Measurements from ENCODE around the gene ARHGEF12. TPM values are rescaled to one million over a fixed set of nuclear protein-coding genes. Genes with fewer than 3 reads are reported as not detected.

Gene ARHGEF12
- total and polyA plus RNA-seq, 2 experiments from 2014 or later: 9.0 to 38.9 TPM

- Mint-ChIP-seq H3K27ac (no peak overlapping the region), H3K9me3 (no peaks in the 10 kb centered on the region), H3K27me3 (ENCODE audit: insufficient read depth, low read depth, poor library complexity) (peaks cover 4% of the 10 kb centered on the region), H3K4me1 (peaks cover 1% of the 10 kb centered on the region; the same call in 2 of the 3 replicates), H3K36me3 (ENCODE audit: low read depth) (peaks cover 43% of the 10 kb centered on the region), H3K4me3 (no peak overlapping the region)
- Histone ChIP-seq H3K9me2 (ENCODE audit: insufficient read depth) (no peaks in the 10 kb centered on the region), H2AFZ (no peak overlapping the region), H3K4me1 (ENCODE audit: insufficient read depth) (no peaks in the 10 kb centered on the region), H3K27me3 (ENCODE audit: insufficient read depth) (no peaks in the 10 kb centered on the region), H3F3A (replicated peaks; ENCODE audit: low read depth) (no peaks in the 10 kb centered on the region), H3K79me2 (replicated peaks; ENCODE audit: insufficient read depth) (no peaks in the 10 kb centered on the region), H3K36me3 (ENCODE audit: insufficient read depth) (peaks cover 25% of the 10 kb centered on the region), H3K4me3 (no peak overlapping the region), H3K27ac (ENCODE audit: low read depth) (no peak overlapping the region), H3K4me2 (no peak overlapping the region), H4K20me1 (replicated peaks; ENCODE audit: insufficient read depth) (no peaks in the 10 kb centered on the region)
- ATAC-seq: no peak
- DNase-seq (ENCODE audit: low spot score): no peak
- TF ChIP-seq CTCF (conservative IDR thresholded peaks at IDR 0.05; ENCODE audit: low read depth in 2 of 2) (no peak), ZNF114 (CRISPR knock-in tag; IDR thresholded peaks at IDR 0.05) (no peak), CREB1 (CRISPR knock-in tag; IDR thresholded peaks at IDR 0.05; ENCODE audit: low read depth) (no peak), ETS1 (IDR thresholded peaks at IDR 0.05) (no peak), STAT1 (IDR thresholded peaks at IDR 0.05; ENCODE audit: unreplicated experiment) (no peak), NANOG (IDR thresholded peaks at IDR 0.05; ENCODE audit: borderline replicate concordance) (no peak), ZNF462 (CRISPR knock-in tag; IDR thresholded peaks at IDR 0.05) (no peak), ZNF331 (CRISPR knock-in tag; IDR thresholded peaks at IDR 0.05; ENCODE audit: low read depth) (no peak), JUNB (IDR thresholded peaks at IDR 0.05; ENCODE audit: unreplicated experiment) (no peak), EZH2phosphoT487 (IDR thresholded peaks at IDR 0.05; ENCODE audit: unreplicated experiment) (no peak), EZH2 (IDR thresholded peaks at IDR 0.05; ENCODE audit: low read depth, unreplicated experiment) (no peak), POLR2AphosphoS5 (IDR thresholded peaks at IDR 0.05; ENCODE audit: low read depth) (no peak), REST (IDR thresholded peaks at IDR 0.05; ENCODE audit: unreplicated experiment) (no peak)
Observed at GRCh38 chr11:120482149-120482548, 145.9 kb downstream of the ARHGEF12 start.
